H9 (cell line): ENCODE measurements around the gene DUT. TPM values are rescaled to one million over a fixed set of nuclear protein-coding genes. Genes with fewer than 3 reads are reported as not detected.
"Not testable (repeated sequence)": the region's sequence is repeated elsewhere in the genome, so short reads cannot be mapped to it uniquely, and the experiment has no call there.

ENCODE experiments used
- DNase-seq: peaks from one replicate; pipeline ENCODE4 v3.0.0-alpha.2; 2017
- H2AFZ ChIP-seq: one replicate; pipeline ENCODE4 v1.6.1; 2013; ENCODE audit warnings: mild to moderate bottlenecking, low read length, control low read depth, moderate library complexity
- H2AK5ac ChIP-seq: 2 replicates; pipeline ENCODE4 v1.6.1; 2013; ENCODE audit warnings: low read length, control low read depth, mixed read lengths; ENCODE audit not compliant: insufficient read length
- H2BK120ac ChIP-seq: one replicate; pipeline ENCODE4 v1.6.1; 2013; ENCODE audit warnings: low read depth, mild to moderate bottlenecking, low read length, control low read depth, inconsistent platforms; ENCODE audit not compliant: poor library complexity, severe bottlenecking
- H2BK12ac ChIP-seq: 2 replicates; pipeline ENCODE4 v1.6.1; 2013; ENCODE audit warnings: low read length, control low read depth, mixed read lengths, low read depth; ENCODE audit not compliant: insufficient read length
- H2BK15ac ChIP-seq: 2 replicates; pipeline ENCODE4 v1.6.1; 2013; ENCODE audit warnings: low read depth, low read length, control low read depth
- H2BK20ac ChIP-seq: one replicate; pipeline ENCODE4 v1.6.1; 2013; ENCODE audit warnings: low read depth, mild to moderate bottlenecking, low read length, control low read depth, inconsistent platforms; ENCODE audit not compliant: poor library complexity, severe bottlenecking
- H2BK5ac ChIP-seq: 2 replicates; pipeline ENCODE4 v1.6.1; 2013; ENCODE audit warnings: low read length, control low read depth, mixed read lengths; ENCODE audit not compliant: insufficient read length
- H3K14ac ChIP-seq: 2 replicates; pipeline ENCODE4 v1.6.1; 2013; ENCODE audit warnings: low read length, control low read depth; ENCODE audit not compliant: insufficient read depth
- H3K18ac ChIP-seq: 2 replicates; pipeline ENCODE4 v1.6.1; 2013; ENCODE audit warnings: low read depth, mild to moderate bottlenecking, mixed read lengths, low read length, control low read depth; ENCODE audit not compliant: insufficient read length
- H3K23ac ChIP-seq: 2 replicates; pipeline ENCODE4 v1.6.1; 2013; ENCODE audit warnings: low read length, control low read depth, mixed read lengths, low read depth; ENCODE audit not compliant: insufficient read length
- H3K23me2 ChIP-seq: 2 replicates; pipeline ENCODE4 v1.6.1; 2013; ENCODE audit warnings: low read depth, mild to moderate bottlenecking, mixed read lengths, low read length, control low read depth; ENCODE audit not compliant: insufficient read length, poor library complexity, severe bottlenecking
- H3K27ac ChIP-seq: 2 replicates; pipeline ENCODE4 v1.5.1; 2013; ENCODE audit warnings: low read length, control low read depth, mixed read lengths, low read depth; ENCODE audit not compliant: insufficient read length
- H3K27me3 ChIP-seq: 2 replicates; pipeline ENCODE4 v1.6.1; 2013; ENCODE audit warnings: low read length, control low read depth, inconsistent platforms; ENCODE audit not compliant: insufficient read depth
- H3K4ac ChIP-seq: 2 replicates; pipeline ENCODE4 v1.6.1; 2013; ENCODE audit warnings: low read depth, mild to moderate bottlenecking, control low read depth, inconsistent platforms, low read length, moderate library complexity
- H3K4me1 ChIP-seq: 2 replicates; pipeline ENCODE4 v1.6.1; 2013; ENCODE audit warnings: low read length, control low read depth, inconsistent platforms; ENCODE audit not compliant: insufficient read depth
- H3K4me2 ChIP-seq: 2 replicates; pipeline ENCODE4 v1.6.1; 2013; ENCODE audit warnings: low read length, control low read depth, mixed read lengths; ENCODE audit not compliant: insufficient read length, insufficient read depth
- H3K56ac ChIP-seq: 2 replicates; pipeline ENCODE4 v1.6.1; 2013; ENCODE audit warnings: low read depth, mild to moderate bottlenecking, mixed read lengths, low read length, control low read depth; ENCODE audit not compliant: insufficient read length
- H3K79me1 ChIP-seq: 2 replicates; pipeline ENCODE4 v1.6.1; 2013; ENCODE audit warnings: low read depth, mild to moderate bottlenecking, moderate library complexity, low read length, control low read depth, inconsistent platforms; ENCODE audit not compliant: insufficient read depth, poor library complexity, severe bottlenecking
- H3K79me2 ChIP-seq: 2 replicates; pipeline ENCODE4 v1.6.1; 2013; ENCODE audit warnings: low read length, control low read depth, inconsistent platforms; ENCODE audit not compliant: insufficient read depth
- H3K9ac ChIP-seq: 2 replicates; pipeline ENCODE4 v1.6.1; 2013; ENCODE audit warnings: low read length, control low read depth, mixed read lengths; ENCODE audit not compliant: insufficient read length; ENCODE audit errors: extremely low read depth
- H3K9me3 ChIP-seq: one replicate; pipeline ENCODE4 v1.6.1; 2013; ENCODE audit warnings: low read depth, low read length, inconsistent platforms; ENCODE audit not compliant: control insufficient read depth
- H3T11ph ChIP-seq: one replicate; pipeline ENCODE4 v1.6.1; 2013; ENCODE audit warnings: mild to moderate bottlenecking, low read length, control low read depth, inconsistent platforms
- H4K20me1 ChIP-seq: one replicate; pipeline ENCODE4 v1.6.1; 2013; ENCODE audit not compliant: control insufficient read depth, insufficient read length, insufficient read depth
- H4K5ac ChIP-seq: 2 replicates; pipeline ENCODE4 v1.6.1; 2013; ENCODE audit warnings: low read depth, mild to moderate bottlenecking, mixed read lengths, low read length, control low read depth; ENCODE audit not compliant: insufficient read length
- H4K8ac ChIP-seq: replicated peaks from 2 replicates; pipeline ENCODE4 v1.6.1; 2013; ENCODE audit warnings: low read length, control low read depth, mixed read lengths, low read depth; ENCODE audit not compliant: insufficient read length
- H4K91ac ChIP-seq: 2 replicates; pipeline ENCODE4 v1.6.1; 2013; ENCODE audit warnings: low read depth, mild to moderate bottlenecking, moderate library complexity, mixed read lengths, low read length, control low read depth; ENCODE audit not compliant: insufficient read length
- H3K27ac Mint-ChIP-seq, 3 experiments: 2 replicates in 2 of 3; 3 replicates in 1 of 3; pipeline ENCODE4 v1.8.0; 2020 to 2021; ENCODE audit warnings: mixed read lengths in 3 of 3, mild to moderate bottlenecking in 1 of 3, moderate library complexity in 1 of 3
- H3K27me3 Mint-ChIP-seq: 2 replicates; pipeline ENCODE4 v1.8.0; 2021; ENCODE audit warnings: low read depth, mild to moderate bottlenecking, moderate library complexity, mixed read lengths
- H3K36me3 Mint-ChIP-seq, 3 experiments: 2 replicates in 2 of 3; 3 replicates in 1 of 3; pipeline ENCODE4 v1.8.0; 2020 to 2021; ENCODE audit warnings: low read depth in 3 of 3, mixed read lengths in 3 of 3; ENCODE audit not compliant: insufficient read depth in 1 of 3
- H3K4me1 Mint-ChIP-seq, 2 experiments: 2 replicates each; pipeline ENCODE4 v1.8.0; 2020; ENCODE audit warnings: mixed read lengths in 2 of 2
- H3K4me3 Mint-ChIP-seq, 2 experiments: 2 replicates in 1 of 2; 3 replicates in 1 of 2; pipeline ENCODE4 v1.8.0; 2020 to 2021; ENCODE audit warnings: mild to moderate bottlenecking in 2 of 2, mixed read lengths in 2 of 2, moderate library complexity in 1 of 2
- H3K9me3 Mint-ChIP-seq, 2 experiments: 2 replicates in 1 of 2; 3 replicates in 1 of 2; pipeline ENCODE4 v1.8.0; 2020; ENCODE audit warnings: mild to moderate bottlenecking in 2 of 2, mixed read lengths in 2 of 2, moderate library complexity in 1 of 2
- WGBS: extraction: QIAGEN DNeasy Blood & Tissue Kit; methylation state at CpG from one replicate; pipeline ENCODE4 v1.1.7; 2013; ENCODE audit warnings: missing lambda C conversion rate, low lambda C conversion rate, mixed read lengths; ENCODE audit not compliant: insufficient read length; ENCODE audit errors: extremely low coverage; 5-methylcytosine and 5-hydroxymethylcytosine counted together
- total RNA-seq: library from RNA; stranded (reverse); gene quantifications from 2 replicates; pipeline ENCODE4 v1.2.1, GENCODE V29; 2021
- TF ChIP-seq, protein P1 (sequence below): fragments of 200-600 bp; sonication (generic); conservative IDR thresholded peaks from 3 replicates; pipeline ENCODE4 v1.8.0; 2021; ENCODE audit warnings: antibody characterized with exemption, mild to moderate bottlenecking

The DUT gene
- total RNA-seq, 1 experiment from 2014 or later: 137 TPM

DNA sequence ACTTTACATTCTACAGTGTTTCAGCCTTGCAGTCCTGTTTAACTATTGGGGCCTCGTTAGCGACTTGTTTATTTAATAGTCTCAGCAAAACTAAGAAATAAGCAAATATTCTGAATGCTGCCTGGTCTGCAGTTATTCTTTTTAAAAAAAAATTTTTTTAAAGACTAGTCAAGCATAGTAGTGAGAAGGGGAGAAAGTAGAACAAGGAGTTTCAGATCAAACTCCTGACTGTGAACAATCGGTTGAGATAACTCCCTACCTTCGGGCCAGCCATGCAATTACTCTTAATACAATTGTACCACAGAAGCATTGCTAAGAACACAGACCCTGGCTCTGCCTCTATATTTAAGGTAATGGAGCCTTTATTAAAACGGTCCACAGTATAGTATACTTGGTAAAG, 5.8 kb upstream of the DUT start:
- Mint-ChIP-seq H3K4me1 (peaks cover 6% of the 10 kb centered on the region in 2 experiments; a peak in 3 of 4 replicates), H3K36me3 (peaks cover 0 to 5% (median 3%) of the 10 kb centered on the region in 3 experiments; a peak in 1 of 7 replicates), H3K27me3 (no peaks in the 10 kb centered on the region; the same call in 1 of the 2 replicates), H3K27ac (no peak overlapping the region), H3K4me3 (no peak overlapping the region), H3K9me3 (no peaks in the 10 kb centered on the region)
- no peaks in the 10 kb centered on the region for H3K4me1 ChIP-seq
- no CpG with 5 or more reads among the region's 5 CpGs for WGBS
- H2AK5ac ChIP-seq: no peak overlapping the region
- H3K9me3 ChIP-seq: no peaks in the 10 kb centered on the region
- no peak overlapping the region for H2BK20ac ChIP-seq
- no peak for DNase-seq
- no peak overlapping the region for H3K4ac ChIP-seq
- H4K5ac ChIP-seq: no peak overlapping the region
- no peak overlapping the region for H3K18ac ChIP-seq
- H3K27ac ChIP-seq: no peak overlapping the region
- H3K27me3 ChIP-seq: no peaks in the 10 kb centered on the region
- no peak overlapping the region for H4K91ac ChIP-seq
- no peak overlapping the region for H2BK5ac ChIP-seq
- H3K9ac ChIP-seq: no peak overlapping the region
- no peak overlapping the region for H2BK12ac ChIP-seq
- no peak overlapping the region for H3T11ph ChIP-seq
- no peaks in the 10 kb centered on the region for H4K20me1 ChIP-seq
- H2BK15ac ChIP-seq: no peak overlapping the region
- no peak overlapping the region for H3K4me2 ChIP-seq
- H2BK120ac ChIP-seq: no peak overlapping the region
- no peak overlapping the region for H2AFZ ChIP-seq
- H3K56ac ChIP-seq: no peak overlapping the region
- no peak overlapping the region for H3K14ac ChIP-seq
- H4K8ac ChIP-seq: no peak overlapping the region
- TF ChIP-seq, protein P1, sequence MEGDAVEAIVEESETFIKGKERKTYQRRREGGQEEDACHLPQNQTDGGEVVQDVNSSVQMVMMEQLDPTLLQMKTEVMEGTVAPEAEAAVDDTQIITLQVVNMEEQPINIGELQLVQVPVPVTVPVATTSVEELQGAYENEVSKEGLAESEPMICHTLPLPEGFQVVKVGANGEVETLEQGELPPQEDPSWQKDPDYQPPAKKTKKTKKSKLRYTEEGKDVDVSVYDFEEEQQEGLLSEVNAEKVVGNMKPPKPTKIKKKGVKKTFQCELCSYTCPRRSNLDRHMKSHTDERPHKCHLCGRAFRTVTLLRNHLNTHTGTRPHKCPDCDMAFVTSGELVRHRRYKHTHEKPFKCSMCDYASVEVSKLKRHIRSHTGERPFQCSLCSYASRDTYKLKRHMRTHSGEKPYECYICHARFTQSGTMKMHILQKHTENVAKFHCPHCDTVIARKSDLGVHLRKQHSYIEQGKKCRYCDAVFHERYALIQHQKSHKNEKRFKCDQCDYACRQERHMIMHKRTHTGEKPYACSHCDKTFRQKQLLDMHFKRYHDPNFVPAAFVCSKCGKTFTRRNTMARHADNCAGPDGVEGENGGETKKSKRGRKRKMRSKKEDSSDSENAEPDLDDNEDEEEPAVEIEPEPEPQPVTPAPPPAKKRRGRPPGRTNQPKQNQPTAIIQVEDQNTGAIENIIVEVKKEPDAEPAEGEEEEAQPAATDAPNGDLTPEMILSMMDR: no peak
- no peaks in the 10 kb centered on the region for H3K79me1 ChIP-seq
- no peaks in the 10 kb centered on the region for H3K79me2 ChIP-seq
- no peak overlapping the region for H3K23ac ChIP-seq
- H3K23me2 ChIP-seq: peaks cover 4% of the 10 kb centered on the region

DNA sequence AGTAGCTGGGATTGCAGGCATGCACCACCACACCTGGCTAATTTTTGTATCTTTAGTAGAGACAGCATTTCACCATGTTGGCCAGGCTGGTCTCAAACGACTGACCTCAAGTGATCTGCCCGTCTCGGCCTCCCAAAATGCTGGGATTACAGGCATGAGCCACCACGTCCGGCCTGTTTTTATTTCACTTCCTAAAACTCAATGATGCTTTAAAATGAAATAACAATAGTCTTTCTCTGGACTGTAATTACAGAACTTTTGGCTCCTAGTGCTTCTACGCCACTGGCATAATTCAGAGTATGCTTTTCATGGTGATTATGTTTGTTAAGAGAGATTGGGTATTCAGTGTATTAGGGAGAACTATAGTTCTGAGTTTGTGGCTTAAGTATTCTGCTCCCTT, 5.0 kb upstream of the DUT start:
- not testable (repeated sequence) for H3K9me3 Mint-ChIP-seq
- no CpG with 5 or more reads among the region's 6 CpGs for WGBS

More for the DNA sequence above, 5.0 kb upstream of the DUT start:
- not testable (repeated sequence) for H3K18ac ChIP-seq, H3K27ac Mint-ChIP-seq, H2AFZ ChIP-seq, H3K4me1 ChIP-seq, H3K23ac ChIP-seq, H4K20me1 ChIP-seq, H2BK120ac ChIP-seq, H3K23me2 ChIP-seq, H2BK5ac ChIP-seq, H3K79me1 ChIP-seq, H3K4me3 Mint-ChIP-seq, H4K5ac ChIP-seq, H3K36me3 Mint-ChIP-seq, DNase-seq, H3K27me3 Mint-ChIP-seq, H3K4ac ChIP-seq, H2BK20ac ChIP-seq, H4K91ac ChIP-seq, H2AK5ac ChIP-seq, H2BK15ac ChIP-seq, H3K56ac ChIP-seq, H3K27ac ChIP-seq, H3K14ac ChIP-seq, H3K79me2 ChIP-seq, H4K8ac ChIP-seq, H3K9me3 ChIP-seq, H3K4me2 ChIP-seq, H2BK12ac ChIP-seq, H3T11ph ChIP-seq, H3K4me1 Mint-ChIP-seq, H3K27me3 ChIP-seq, H3K9ac ChIP-seq
